SHP77 treated with DMSO at 0.1 percent for 48 hours (cell line): ENCODE measurements around the gene ATP6AP1.

Experiments
- DNase-seq: peaks from one replicate; lab custom pipeline; 2025; lab: John Stamatoyannopoulos, UW

Gene ATP6AP1

DNA sequence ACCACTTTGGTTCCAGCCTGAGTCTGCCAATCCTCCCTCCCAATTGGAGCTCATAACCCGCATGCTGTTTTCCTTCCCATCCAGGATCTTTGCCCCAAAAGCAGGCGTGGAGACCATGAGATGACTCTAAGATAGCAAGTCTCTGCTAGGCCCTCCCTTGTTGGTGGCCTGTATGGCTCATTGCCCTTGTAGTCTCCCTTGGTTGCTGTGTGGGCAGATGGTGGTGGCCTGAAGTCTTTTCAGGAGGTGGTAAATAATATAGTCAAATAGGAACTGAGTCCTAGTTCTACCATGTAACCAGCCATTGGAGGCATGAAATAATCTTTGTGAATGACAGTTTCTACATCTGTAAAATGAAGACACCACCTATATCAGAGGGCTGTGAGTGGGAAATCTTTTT, 1.2 kb downstream of the ATP6AP1 start:
- no peak for DNase-seq

- no peak for DNase-seq
These were observed 2.0 kb downstream of the ATP6AP1 start for GRCh38 chrX:154430479-154430878.

GRCh38 chrX:154430916-154431315, 2.4 kb downstream of the ATP6AP1 start:
- DNase-seq, result no peak

GRCh38 chrX:154431341-154431740, 2.9 kb downstream of the ATP6AP1 start:
- no peak for DNase-seq

DNA sequence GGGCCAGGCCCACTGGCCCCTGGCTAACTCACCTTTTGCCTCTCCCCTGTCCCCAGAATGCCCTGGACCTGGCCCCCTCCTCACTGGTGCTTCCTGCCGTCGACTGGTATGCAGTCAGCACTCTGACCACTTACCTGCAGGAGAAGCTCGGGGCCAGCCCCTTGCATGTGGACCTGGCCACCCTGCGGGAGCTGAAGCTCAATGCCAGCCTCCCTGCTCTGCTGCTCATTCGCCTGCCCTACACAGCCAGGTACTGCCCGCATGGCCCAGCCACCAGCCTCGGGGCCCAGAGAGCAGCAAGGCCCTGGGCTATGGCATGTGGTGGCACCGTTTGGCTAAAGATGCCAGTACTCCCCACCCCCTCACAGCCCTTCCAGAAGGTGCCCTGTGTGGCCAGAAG, 3.7 kb downstream of the ATP6AP1 start:
- DNase-seq, result no peak

DNA sequence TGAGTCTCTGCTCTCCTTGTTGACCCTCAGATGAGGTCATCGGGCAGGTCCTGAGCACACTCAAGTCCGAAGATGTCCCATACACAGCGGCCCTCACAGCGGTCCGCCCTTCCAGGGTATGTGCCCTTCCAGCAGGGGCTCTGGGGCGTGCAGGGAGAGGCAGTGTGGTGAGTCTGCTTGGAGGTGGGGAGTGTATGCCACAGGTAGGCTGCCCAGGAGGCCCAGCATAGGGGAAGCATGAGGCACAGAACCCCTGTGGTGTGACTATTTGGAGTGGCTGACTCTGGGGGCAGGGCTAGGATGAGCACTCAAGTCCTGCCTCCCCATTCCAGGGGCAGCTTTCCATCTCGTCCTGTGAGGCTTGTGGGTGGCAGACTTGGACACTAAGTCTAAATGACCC, 5.1 kb downstream of the ATP6AP1 start:
- DNase-seq, result no peak

- no peak for DNase-seq
These were observed 6.1 kb downstream of the ATP6AP1 start for GRCh38 chrX:154434394-154435168.

DNA sequence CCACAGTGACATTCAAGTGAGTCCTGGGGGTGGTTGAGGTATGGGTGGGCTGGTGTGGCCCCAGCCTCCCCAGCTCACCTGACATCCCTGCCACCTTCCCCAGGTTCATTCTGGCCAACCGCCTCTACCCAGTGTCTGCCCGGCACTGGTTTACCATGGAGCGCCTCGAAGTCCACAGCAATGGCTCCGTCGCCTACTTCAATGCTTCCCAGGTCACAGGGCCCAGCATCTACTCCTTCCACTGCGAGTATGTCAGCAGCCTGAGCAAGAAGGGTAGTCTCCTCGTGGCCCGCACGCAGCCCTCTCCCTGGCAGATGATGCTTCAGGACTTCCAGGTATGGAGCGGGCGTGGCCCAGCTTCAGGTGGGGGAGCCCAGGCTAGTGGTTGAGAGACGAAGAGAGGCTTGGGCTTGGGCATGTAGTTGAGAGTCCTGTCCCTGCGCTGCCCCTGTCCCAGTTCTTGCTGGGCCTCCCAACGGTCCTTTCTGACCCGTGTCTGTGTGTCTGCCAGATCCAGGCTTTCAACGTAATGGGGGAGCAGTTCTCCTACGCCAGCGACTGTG, 6.8 kb downstream of the ATP6AP1 start:
- DNase-seq, result no peak

DNA sequence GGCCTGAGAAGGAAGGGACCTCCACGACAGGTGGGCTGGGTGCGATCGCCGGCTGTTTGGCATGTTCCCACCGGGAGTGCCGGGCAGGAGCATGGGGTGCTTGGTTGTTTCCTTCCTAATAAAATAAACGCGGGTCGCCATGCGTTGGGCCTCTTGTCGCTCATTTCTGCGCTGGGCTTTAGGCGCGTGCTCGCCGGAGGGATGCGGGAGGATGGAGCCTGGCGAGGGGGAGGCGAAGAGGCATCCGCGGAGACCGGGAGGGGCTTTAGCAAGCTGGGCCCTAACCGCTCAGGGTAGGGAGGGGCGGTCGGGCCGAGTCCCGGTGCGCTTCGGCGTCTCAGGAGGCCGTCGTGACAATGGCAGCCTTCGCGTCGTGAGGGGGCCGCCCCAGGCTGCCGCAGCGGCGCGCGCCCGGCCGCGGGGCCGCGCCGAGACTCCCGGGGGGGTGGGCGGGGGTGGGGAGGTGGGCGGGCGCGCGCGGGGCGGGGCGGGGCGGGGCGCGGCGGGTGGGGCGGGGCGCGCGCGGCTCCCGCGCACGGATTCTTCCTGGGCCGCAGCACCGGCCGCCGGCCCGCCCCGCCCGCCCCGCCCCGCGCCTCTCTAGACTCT, 8.0 kb downstream of the ATP6AP1 start:
- DNase-seq, result no peak

DNA sequence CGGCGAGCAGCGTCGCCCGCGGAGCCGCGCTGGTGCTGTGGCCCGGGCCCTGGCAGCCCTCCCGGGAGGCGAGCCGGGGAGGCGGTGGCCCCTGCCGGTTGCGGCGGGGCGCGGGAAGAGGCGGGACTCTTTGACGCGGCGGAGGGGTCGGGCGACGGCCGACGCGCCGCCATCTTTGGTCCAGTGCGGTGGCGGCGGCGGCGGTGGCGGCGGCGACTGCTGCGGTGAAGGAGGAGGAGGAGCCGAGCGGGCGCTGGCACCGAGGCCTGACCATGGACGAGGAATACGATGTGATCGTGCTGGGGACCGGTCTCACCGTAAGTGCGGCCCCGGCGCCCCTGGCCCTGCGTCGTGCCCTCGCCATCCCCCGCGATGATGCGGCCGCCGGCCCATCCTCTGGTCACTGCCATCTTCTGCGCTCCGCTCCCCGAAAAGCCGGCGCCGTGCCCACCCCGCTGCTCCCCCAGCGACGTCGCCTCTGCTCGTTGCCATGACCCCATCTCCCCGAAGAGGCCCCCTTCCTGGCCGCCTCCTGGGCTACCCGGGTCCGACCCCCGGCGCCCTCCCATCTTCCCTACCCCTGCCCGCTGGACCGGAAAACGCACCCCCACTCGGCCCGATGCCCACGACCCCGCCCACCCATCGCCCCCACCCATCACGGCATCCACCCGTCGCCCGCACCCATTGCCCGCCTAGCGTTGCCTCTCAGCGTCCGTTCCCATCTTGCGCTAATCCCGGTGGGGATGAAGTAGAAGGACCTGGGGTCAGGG, 8.7 kb downstream of the ATP6AP1 start, which contains the start of gene GDI1:
Gene GDI1 (plus strand): TSS at position 172 of the 770 bp plus-strand sequence. CDS start 101 bp downstream, at position 273.
- no peak for DNase-seq

GRCh38 chrX:154437971-154438893, 9.8 kb downstream of the ATP6AP1 start:
- no peak for DNase-seq

DNA sequence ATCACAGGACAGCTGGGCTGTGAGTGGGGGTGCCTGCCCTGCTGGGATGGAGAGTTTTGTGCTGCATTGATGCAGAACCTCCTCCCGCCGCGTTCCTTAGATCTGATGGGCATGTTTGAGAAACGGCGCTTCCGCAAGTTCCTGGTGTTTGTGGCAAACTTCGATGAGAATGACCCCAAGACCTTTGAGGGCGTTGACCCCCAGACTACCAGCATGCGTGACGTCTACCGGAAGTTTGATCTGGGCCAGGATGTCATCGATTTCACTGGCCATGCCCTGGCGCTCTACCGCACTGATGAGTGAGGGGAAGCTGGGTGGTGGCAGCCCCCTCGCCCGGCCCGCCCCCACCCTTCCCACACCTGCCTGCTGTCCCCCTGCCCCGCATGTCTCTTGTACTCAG, 11.4 kb downstream of the ATP6AP1 start:
- no peak for DNase-seq

DNA sequence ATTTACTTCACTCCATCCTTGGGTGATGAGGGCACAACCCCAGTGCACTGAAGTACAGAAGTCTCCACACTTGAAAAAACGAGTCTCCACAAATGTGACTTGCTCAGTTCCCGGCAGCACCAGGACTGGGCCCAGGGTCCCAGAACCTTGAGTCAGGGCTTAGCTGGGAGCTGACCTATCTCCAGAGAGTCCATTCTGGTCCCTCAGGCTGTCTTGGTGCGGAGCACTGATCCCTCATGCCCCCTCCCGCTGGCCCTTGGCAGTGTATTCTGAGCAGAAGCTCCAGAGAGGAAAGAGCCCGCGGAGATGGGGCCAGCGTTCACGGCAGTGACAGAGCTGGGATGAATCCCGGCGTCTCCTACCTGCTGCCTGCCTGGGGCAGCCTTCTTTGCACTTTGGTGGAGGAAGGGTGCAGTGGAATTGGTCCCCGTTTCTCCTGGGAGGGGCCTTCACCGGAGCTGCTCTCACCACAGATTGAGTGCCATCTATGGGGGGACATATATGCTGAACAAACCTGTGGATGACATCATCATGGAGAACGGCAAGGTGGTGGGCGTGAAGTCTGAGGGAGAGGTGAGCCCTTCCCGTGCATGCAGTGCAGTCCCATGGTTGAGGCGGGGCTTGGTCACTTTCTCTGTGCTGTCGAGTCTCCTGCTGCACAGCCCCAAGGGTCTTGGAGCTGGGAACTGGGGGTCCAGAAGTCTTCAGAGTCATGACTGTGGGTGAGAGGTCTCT, 12.3 kb downstream of the ATP6AP1 start:
- DNase-seq, result no peak

DNA sequence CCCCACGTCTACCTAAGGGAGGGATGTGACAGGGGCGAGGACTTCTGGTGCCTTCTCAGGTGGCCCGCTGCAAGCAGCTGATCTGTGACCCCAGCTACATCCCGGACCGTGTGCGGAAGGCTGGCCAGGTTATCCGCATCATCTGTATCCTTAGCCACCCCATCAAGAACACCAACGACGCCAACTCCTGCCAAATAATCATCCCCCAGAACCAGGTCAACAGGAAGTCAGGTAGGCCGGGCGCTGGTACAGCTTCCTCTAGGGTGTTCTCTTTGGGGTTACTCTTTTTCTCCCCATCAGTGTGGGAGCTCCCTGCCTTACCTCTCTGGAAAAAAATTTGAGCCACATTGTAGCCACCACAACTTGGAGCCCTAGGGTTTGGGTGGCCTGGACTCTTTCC, 13.1 kb downstream of the ATP6AP1 start:
- no peak for DNase-seq

DNA sequence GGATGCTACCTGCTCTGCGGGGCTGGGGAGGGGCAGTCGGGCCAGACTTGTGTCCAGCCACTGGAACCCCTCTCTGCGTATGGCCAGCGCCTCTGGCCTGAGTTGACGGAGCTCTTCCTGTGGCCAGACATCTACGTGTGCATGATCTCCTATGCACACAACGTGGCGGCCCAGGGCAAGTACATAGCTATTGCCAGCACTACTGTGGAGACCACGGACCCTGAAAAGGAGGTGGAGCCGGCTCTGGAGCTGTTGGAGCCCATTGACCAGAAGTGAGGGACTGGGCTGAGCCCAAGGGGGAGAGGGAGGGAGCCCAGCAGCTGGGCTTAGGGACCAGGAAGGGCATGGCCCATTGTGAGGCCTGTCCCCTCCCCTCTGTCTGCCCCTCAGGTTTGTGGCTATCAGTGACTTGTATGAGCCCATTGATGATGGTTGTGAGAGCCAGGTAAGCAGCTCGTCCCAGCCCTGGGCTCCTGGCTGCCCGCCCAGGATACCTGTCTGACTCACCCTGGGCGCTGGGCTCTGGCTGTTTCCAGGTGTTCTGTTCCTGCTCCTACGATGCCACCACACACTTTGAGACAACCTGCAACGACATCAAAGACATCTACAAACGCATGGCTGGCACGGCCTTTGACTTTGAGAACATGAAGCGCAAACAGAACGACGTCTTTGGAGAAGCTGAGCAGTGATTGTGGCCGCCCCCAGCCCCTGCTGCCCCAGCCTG, 13.7 kb downstream of the ATP6AP1 start:
- no peak for DNase-seq

GRCh38 chrX:154443479-154443910, 15.0 kb downstream of the ATP6AP1 start:
- no peak for DNase-seq

DNA sequence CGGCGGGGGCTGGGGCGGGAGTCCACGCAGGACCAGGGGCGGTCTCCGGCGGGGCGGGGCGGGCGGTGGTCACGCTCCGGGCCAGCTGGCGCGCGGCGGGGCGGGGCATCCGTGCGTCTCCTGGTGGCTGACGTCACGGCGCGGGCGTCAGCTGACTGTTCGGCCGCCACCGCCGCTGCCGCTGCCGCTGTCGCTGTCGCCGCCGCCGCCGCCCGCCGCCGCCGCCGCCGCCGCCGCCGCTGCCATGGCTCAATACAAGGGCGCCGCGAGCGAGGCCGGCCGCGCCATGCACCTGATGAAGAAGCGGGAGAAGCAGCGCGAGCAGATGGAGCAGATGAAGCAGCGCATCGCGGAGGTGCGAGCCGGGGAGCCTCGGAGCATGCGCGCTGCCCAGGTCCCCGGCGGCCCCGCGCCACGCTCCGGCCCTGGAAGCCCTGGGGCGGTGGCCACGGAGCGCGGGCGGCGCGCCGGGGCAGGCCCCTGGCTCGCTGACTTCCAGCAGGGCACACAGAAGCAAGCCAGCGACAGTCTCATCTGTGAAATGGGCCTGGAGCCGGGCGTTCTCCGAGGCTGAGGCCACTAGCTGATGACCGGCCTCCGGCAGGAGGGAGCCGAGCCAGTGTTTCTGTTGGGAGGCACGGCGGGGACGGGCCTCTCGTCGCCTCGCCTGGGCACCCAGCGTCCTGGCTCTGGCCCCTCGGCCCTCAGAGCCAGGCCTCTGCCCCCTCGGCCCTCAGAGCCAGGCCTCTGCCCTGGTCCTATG, 15.7 kb downstream of the ATP6AP1 start, which contains the start of gene FAM50A:
Gene FAM50A (plus strand): TSS at position 150 of the 763 bp plus-strand sequence. CDS start 95 bp downstream, at position 245.
- no peak for DNase-seq

DNA sequence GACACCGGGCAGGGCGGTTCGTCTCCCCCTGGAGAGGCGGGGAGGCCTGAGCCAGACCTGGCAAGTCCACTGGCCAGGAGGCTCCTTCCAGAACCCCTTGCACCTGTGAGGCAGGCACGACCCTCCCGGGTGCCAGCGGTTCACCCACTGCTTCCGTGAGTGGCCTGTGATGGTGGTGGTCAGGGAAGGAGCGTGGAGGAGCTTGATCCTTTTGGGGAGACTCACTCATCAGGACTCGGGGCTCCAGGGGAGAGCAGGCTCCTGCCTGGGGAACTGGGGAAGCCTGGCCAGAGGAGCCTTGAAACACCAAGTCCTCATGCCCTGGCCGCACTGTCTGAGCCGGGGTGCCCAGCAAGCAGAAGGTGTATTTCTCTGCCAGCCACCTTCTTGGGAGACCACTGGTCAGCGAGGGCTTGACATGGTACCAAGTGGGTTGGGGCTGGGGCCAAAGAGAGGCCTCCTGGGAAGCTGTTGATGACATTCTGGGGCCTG, 16.3 kb downstream of the ATP6AP1 start:
- DNase-seq, result no peak

- DNase-seq, result no peak
These were observed 17.3 kb downstream of the ATP6AP1 start for GRCh38 chrX:154445776-154446175.
